Panc1 (cell line): ENCODE results near the gene SPEF1. TPM values are rescaled to one million over a fixed set of nuclear protein-coding genes. Genes with fewer than 3 reads are reported as not detected.

Experiments
- ATAC-seq: fragments of 200-7000 bp; cut with Tn5 transposase; 2 replicates; pipeline ENCODE4 v1.9.1; 2020; ENCODE audit warnings: mild to moderate bottlenecking, moderate library complexity
- BruUV-seq: library from RNA; stranded (reverse); fragments of 400-500 nt; replicated peaks from 2 replicates; lab custom pipeline; 2021; lab: Mats Ljungman, UMichigan
- CTCF ChIA-PET: fragments of 300-600 bp; sonication (Branson Sonifier 250); formaldehyde crosslinking; loops from one replicate; lab custom pipeline; 2022; ENCODE audit warnings: antibody characterized with exemption; lab: Charles Lee
- POLR2A ChIA-PET: fragments of 300-600 bp; sonication (Branson Sonifier 250); formaldehyde crosslinking; loops from one replicate; lab custom pipeline; 2022; ENCODE audit warnings: antibody characterized with exemption; lab: Charles Lee
- DNase-seq: peaks from one replicate; pipeline ENCODE4 v3.0.0-alpha.2; 2010; ENCODE audit warnings: low read depth, low spot score
- H3K27ac ChIP-seq: 2 replicates; pipeline ENCODE4 v1.5.1; 2011; ENCODE audit warnings: mild to moderate bottlenecking, low read length, inconsistent platforms
- H3K27me3 ChIP-seq: fragments of 200-500 bp; sonication (Bioruptor generic); 2 replicates; pipeline ENCODE4 v1.6.0; 2014; ENCODE audit warnings: low read length, inconsistent platforms; ENCODE audit not compliant: control insufficient read depth, insufficient read depth
- H3K36me3 ChIP-seq: fragments of 200-500 bp; sonication (Bioruptor generic); 2 replicates; pipeline ENCODE4 v1.5.1; 2014; ENCODE audit warnings: inconsistent platforms, mild to moderate bottlenecking, low read length, moderate library complexity; ENCODE audit not compliant: control insufficient read depth, insufficient read depth
- H3K4me1 ChIP-seq: 2 replicates; pipeline ENCODE4 v1.5.1; 2011; ENCODE audit warnings: inconsistent platforms, mild to moderate bottlenecking, low read length, moderate library complexity; ENCODE audit not compliant: control insufficient read depth, insufficient read depth
- H3K4me3 ChIP-seq, 2 experiments: 2 replicates each; pipeline ENCODE4 v1.5.1; 2011 to 2012; ENCODE audit warnings: low read depth in 2 of 2, low read length in 2 of 2, mild to moderate bottlenecking in 2 of 2, inconsistent platforms in 1 of 2, moderate library complexity in 1 of 2
- H3K9me3 ChIP-seq: fragments of 200-500 bp; sonication (Bioruptor generic); 2 replicates; pipeline ENCODE4 v1.5.1; 2014; ENCODE audit warnings: low read depth, mild to moderate bottlenecking, inconsistent platforms, low read length, moderate library complexity; ENCODE audit not compliant: control insufficient read depth, insufficient read depth
- CTCF ChIP-seq: fragments of 450-650 bp; IDR thresholded peaks from 2 replicates; pipeline ENCODE4 v1.5.1; 2017; ENCODE audit warnings: mild to moderate bottlenecking
- POLR2AphosphoS5 ChIP-seq: IDR thresholded peaks from 2 replicates; pipeline ENCODE4 v1.6.1; 2012; ENCODE audit warnings: mild to moderate bottlenecking, low read depth, low read length, moderate library complexity
- REST ChIP-seq, 2 experiments: IDR thresholded peaks; 2 replicates each; pipeline ENCODE4 v1.6.1; 2011 to 2012; ENCODE audit warnings: low read depth in 2 of 2, control low read depth in 1 of 2, low read length in 1 of 2, mild to moderate bottlenecking in 1 of 2, moderate library complexity in 1 of 2; ENCODE audit not compliant: insufficient read depth in 1 of 2
- SIN3A ChIP-seq: IDR thresholded peaks from 2 replicates; pipeline ENCODE4 v1.6.1; 2012; ENCODE audit warnings: low read depth, mild to moderate bottlenecking, low read length, moderate library complexity, borderline replicate concordance; ENCODE audit not compliant: insufficient read depth
- TCF7L2 ChIP-seq: IDR thresholded peaks from 2 replicates; pipeline ENCODE4 v1.6.1; 2011; ENCODE audit warnings: mild to moderate bottlenecking, low read depth, low read length, inconsistent platforms
- in situ Hi-C: cut with HindIII; loops from 2 replicates; pipeline ENCODE4 v1.10.0; 2016; ENCODE audit warnings: low sequenced_read_pairs, low pct_unique_long_range_greater_than_20kb
- intact Hi-C: fragments of 100-400 bp; cut with micrococcal nuclease; formaldehyde crosslinking; loops from one replicate; pipeline ENCODE4 v1.10.0; 2022; ENCODE audit not compliant: unreplicated experiment
- total RNA-seq: library from RNA; stranded (reverse); gene quantifications from one replicate; pipeline ENCODE4 v1.2.1, GENCODE V29; 2021; ENCODE audit not compliant: unreplicated experiment

The SPEF1 gene
- total RNA-seq, 1 experiment from 2014 or later: 0.41 TPM

DNA sequence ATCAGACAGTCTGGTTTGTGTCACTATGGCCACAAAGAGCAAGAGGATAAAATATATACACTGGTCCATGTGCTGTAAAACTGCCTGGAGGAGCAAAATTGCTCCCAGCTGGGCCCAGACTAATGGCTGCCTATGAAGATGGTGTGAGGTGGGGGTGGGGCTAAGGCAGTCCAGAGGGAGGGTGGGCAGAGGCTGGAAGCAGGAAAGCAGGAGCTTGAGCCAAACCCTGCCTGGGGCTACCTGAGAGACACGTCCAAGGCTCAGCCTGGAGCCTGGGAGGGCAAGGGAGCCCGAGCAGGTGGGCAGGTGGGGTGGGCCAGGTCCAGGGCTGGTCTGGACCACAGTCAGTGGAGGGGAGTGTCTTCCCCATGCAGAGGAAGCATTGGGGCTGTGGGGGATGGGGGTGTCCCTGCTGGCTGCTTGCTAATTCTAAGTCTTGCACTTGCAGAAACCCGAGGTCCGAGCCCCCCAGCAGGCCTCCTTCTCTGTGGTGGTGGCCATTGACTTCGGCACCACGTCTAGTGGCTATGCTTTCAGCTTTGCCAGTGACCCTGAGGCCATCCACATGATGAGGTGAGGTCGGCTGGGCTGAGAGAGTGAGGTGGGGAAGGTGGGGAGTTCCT is 39.3 kb downstream of the SPEF1 start:
- no peak for DNase-seq
- no TSS peak for BruUV-seq
- CTCF ChIA-PET: no interaction called here
- no peaks in the 10 kb centered on the region for H3K27me3 ChIP-seq
- H3K4me3 ChIP-seq: no peak overlapping the region
- in situ Hi-C loops (no loop called here), intact Hi-C loops (loop anchor here (10.0 kb wide), 1 partner anchor 67 kb away; no protein-coding TSS in a partner anchor)
- POLR2A ChIA-PET: interaction anchor here (0.7 kb wide), 2 partner anchors 47 to 50 kb away, joined by 4 to 6 read pairs; no protein-coding TSS in a partner anchor
- H3K9me3 ChIP-seq: no peaks in the 10 kb centered on the region
- no peak overlapping the region for H3K27ac ChIP-seq
- no peak for TF ChIP-seq SIN3A
- TF ChIP-seq REST (IDR thresholded peaks at IDR 0.05; ENCODE audit: insufficient read depth in 1 of 2, low read depth in 2 of 2, low read length in 1 of 2): no peak
- no peak for TF ChIP-seq POLR2AphosphoS5
- TF ChIP-seq CTCF: no peak
- no peak for TF ChIP-seq TCF7L2
- peaks cover 6% of the 10 kb centered on the region for H3K4me1 ChIP-seq
- no peaks in the 10 kb centered on the region for H3K36me3 ChIP-seq
- ATAC-seq: no peak

GRCh38 chr20:3740615-3741301 is 40.5 kb downstream of the SPEF1 start:
- BruUV-seq: no TSS peak
- POLR2A ChIA-PET: interaction anchor here (0.6 to 0.7 kb wide), 2 partner anchors 46 to 379 kb away, joined by 3 to 6 read pairs; no protein-coding TSS in a partner anchor

More at GRCh38 chr20:3740615-3741301, 40.5 kb downstream of the SPEF1 start:
- Histone ChIP-seq H3K9me3 (no peaks in the 10 kb centered on the region), H3K27ac (no peak overlapping the region), H3K36me3 (no peaks in the 10 kb centered on the region), H3K4me1 (peaks cover 6% of the 10 kb centered on the region), H3K27me3 (no peaks in the 10 kb centered on the region), H3K4me3 (no peak overlapping the region)
- no peak for TF ChIP-seq CTCF
- no peak for TF ChIP-seq TCF7L2
- no peak for TF ChIP-seq SIN3A
- no peak for TF ChIP-seq REST (IDR thresholded peaks at IDR 0.05; ENCODE audit: insufficient read depth in 1 of 2, low read depth in 2 of 2, low read length in 1 of 2)
- no peak for TF ChIP-seq POLR2AphosphoS5
- in situ Hi-C loops (no loop called here), intact Hi-C loops (loop anchor here (10.0 kb wide), 1 partner anchor 66 kb away; no protein-coding TSS in a partner anchor)
- ATAC-seq (no peak), DNase-seq (no peak)
- CTCF ChIA-PET: no interaction called here
